HEK293 (cell line): ENCODE results near the gene TSKU.

Source experiments
- CTCF ChIP-seq: fragments of 450-650 bp; formaldehyde crosslinking; IDR thresholded peaks from 2 replicates; pipeline ENCODE4 v1.5.1; 2016; ENCODE audit warnings: missing biosample characterization, missing genetic modification characterization
- REST ChIP-seq: fragments of 450-650 bp; formaldehyde crosslinking; IDR thresholded peaks from 2 replicates; pipeline ENCODE4 v1.5.1; 2016; ENCODE audit warnings: missing biosample characterization, missing genetic modification characterization
- ZNF311 ChIP-seq: fragments of 450-650 bp; formaldehyde crosslinking; IDR thresholded peaks from 2 replicates; pipeline ENCODE4 v1.5.1; 2017; ENCODE audit warnings: missing biosample characterization, missing genetic modification characterization, borderline replicate concordance
- ZNF600 ChIP-seq: fragments of 450-650 bp; formaldehyde crosslinking; IDR thresholded peaks from 2 replicates; pipeline ENCODE4 v1.5.1; 2016; ENCODE audit warnings: missing biosample characterization, missing genetic modification characterization
- ZNF785 ChIP-seq: fragments of 450-650 bp; formaldehyde crosslinking; IDR thresholded peaks from 2 replicates; pipeline ENCODE4 v1.5.1; 2016; ENCODE audit warnings: missing biosample characterization, missing genetic modification characterization

DNA sequence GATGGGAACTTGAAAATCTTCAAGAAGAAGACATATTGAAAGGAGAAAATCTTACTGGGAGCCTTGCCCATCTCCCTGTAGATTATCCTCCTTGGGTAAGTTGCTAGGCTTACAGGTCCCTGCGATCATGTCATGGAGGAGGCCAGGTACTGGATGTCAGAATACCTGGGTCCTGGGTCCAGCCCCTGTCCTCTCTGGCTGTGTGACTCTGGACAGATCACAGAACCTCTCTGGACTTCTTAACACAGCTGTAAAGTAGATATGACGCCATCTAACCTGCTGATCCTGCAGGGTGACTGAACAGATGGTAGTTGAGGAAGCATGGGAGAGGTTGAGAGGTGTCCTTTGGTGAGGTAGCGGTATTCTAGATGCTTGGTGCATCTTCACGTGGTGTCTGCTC, 4.1 kb downstream of the TSKU start:
- TF ChIP-seq ZNF600 (tag by site-specific recombination) (no peak), CTCF (tag by site-specific recombination) (no peak), ZNF785 (no peak), ZNF311 (tag by site-specific recombination) (no peak), REST (tag by site-specific recombination) (no peak)
